Tibial nerve (tissue), 4 donors: Measurements from ENCODE around the gene SPATA9.

Experiments
- CTCF ChIP-seq, 5 experiments: fragments of 200-600 bp in 3 of 5; fragments of 450-650 bp in 2 of 5; sonication (generic) in 3 of 5; IDR thresholded peaks; one replicate each; pipeline ENCODE4 v1.5.1; 2016 to 2019; ENCODE audit warnings: antibody characterized with exemption in 5 of 5, mild to moderate bottlenecking in 3 of 5, moderate library complexity in 2 of 5
- EP300 ChIP-seq, 2 donors: sonication (generic); formaldehyde crosslinking; IDR thresholded peaks; one replicate each; pipeline ENCODE4 v1.6.1; 2017; ENCODE audit warnings: antibody characterized with exemption in 2 of 2, mild to moderate bottlenecking in 1 of 2
- POLR2A ChIP-seq, 2 donors: fragments of 450-650 bp; IDR thresholded peaks; one replicate each; pipeline ENCODE4 v1.6.1; 2017; ENCODE audit warnings: antibody characterized with exemption in 2 of 2, mild to moderate bottlenecking in 2 of 2, moderate library complexity in 2 of 2

DNA sequence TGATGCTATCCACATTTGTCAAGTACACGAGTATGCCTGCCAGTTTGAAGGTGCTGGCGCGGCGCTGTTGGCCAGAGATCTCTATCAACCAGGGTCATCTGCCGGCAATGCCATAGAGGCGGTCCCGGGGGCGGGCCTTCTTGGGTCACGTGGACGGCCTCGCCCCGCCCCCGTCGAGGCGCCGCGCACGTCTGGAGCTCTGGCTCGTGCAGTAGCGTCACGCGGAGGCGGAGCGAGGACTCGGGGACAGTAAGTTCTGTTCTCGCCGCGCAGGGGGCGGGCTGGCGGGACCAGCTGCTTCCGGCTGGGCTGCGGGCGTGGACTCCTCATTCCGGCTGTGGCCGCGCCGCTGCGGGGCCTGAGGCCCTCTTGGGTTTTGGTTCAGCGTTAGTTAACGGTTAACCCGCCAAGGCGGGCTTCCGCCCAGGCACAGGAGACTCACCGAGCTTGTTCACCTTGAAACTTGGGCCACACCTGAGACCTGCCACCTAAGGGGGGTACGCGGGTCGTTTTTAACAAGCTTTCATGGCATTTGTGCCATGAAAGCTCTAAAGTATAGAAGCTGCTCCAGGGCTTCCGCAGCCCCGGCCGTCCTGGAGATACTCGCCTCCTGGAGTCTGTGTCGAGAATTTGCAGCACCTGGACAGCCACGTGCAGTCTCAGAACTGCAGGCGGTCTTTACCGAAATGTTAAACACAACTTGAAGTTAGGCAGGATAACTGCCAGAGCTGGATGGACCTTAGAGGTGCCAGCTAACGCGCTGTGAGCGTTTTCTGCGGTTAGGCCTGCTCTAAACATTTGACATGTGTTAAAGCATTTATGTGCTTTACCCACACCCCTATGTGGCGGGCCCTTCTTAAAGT lies 36.0 kb downstream of the SPATA9 start, which contains the start of gene RFESD:
- TF ChIP-seq EP300 (IDR thresholded peaks at IDR 0.05), result peak; percentile 100
- peak in 4 of 5 experiments; percentile 8 to 66 (median 36) for TF ChIP-seq CTCF (IDR thresholded peaks at IDR 0.05)
- TF ChIP-seq POLR2A (IDR thresholded peaks at IDR 0.05), result peak; percentile 96 to 98
